CD4-positive, alpha-beta memory T cell (primary cell): Measurements from ENCODE around the gene NOTCH1. TPM values are rescaled to one million over a fixed set of nuclear protein-coding genes. Genes with fewer than 3 reads are reported as not detected.
A peak's percentile ranks its signal among the peaks of the same experiment; 100 is the strongest.

Source experiments
- CTCF ChIA-PET: fragments of 350-600 bp; sonication (Branson Sonifier 250); formaldehyde crosslinking; loops from one replicate; lab custom pipeline; 2021; ENCODE audit warnings: inconsistent platforms; ENCODE audit not compliant: partially characterized antibody; lab: Charles Lee
- POLR2A ChIA-PET: fragments of 350-600 bp; sonication (Branson Sonifier 250); formaldehyde crosslinking; loops from one replicate; lab custom pipeline; 2021; ENCODE audit not compliant: partially characterized antibody; lab: Charles Lee
- DNase-seq, 5 donors: peaks; one replicate each; pipeline versions ENCODE4 v3.0.0 to v3.0.0-alpha.2; 2020 to 2022; ENCODE audit warnings: mixed read lengths in 1 of 5
- H3K27ac ChIP-seq: one replicate; pipeline ENCODE4 v1.7.0; 2013; ENCODE audit warnings: low read depth, low read length
- H3K27me3 ChIP-seq: 2 replicates; pipeline ENCODE4 v1.7.0; 2013; ENCODE audit warnings: mild to moderate bottlenecking, low read length, moderate library complexity; ENCODE audit not compliant: insufficient read depth
- H3K36me3 ChIP-seq: 2 replicates; pipeline ENCODE4 v1.7.0; 2013; ENCODE audit warnings: mild to moderate bottlenecking, low read length, moderate library complexity; ENCODE audit not compliant: insufficient read depth
- H3K4me1 ChIP-seq: 2 replicates; pipeline ENCODE4 v1.7.0; 2013; ENCODE audit warnings: mild to moderate bottlenecking, low read length, moderate library complexity; ENCODE audit not compliant: insufficient read depth
- H3K4me3 ChIP-seq, 2 donors: one replicate each; pipeline ENCODE4 v1.7.0; 2013; ENCODE audit warnings: low read length in 2 of 2, mild to moderate bottlenecking in 1 of 2
- H3K9me3 ChIP-seq, 2 donors: one replicate each; pipeline ENCODE4 v1.7.0; 2013; ENCODE audit warnings: low read length in 2 of 2, control low read depth in 1 of 2; ENCODE audit not compliant: control insufficient read depth in 1 of 2
- H3K27ac Mint-ChIP-seq, 7 donors: one replicate each; pipeline ENCODE4 v1.8.0; 2020 to 2021; ENCODE audit warnings: mixed read lengths in 7 of 7, mild to moderate bottlenecking in 6 of 7, inconsistent platforms in 3 of 7, moderate library complexity in 3 of 7
- H3K27me3 Mint-ChIP-seq, 2 donors: one replicate each; pipeline ENCODE4 v1.8.0; 2020 to 2021; ENCODE audit warnings: mixed read lengths in 2 of 2
- H3K36me3 Mint-ChIP-seq, 2 donors: one replicate each; pipeline ENCODE4 v1.8.0; 2020 to 2021; ENCODE audit warnings: mixed read lengths in 2 of 2, inconsistent platforms in 1 of 2, mild to moderate bottlenecking in 1 of 2
- H3K4me1 Mint-ChIP-seq, 4 donors: one replicate each; pipeline ENCODE4 v1.8.0; 2020 to 2021; ENCODE audit warnings: mixed read lengths in 4 of 4, mild to moderate bottlenecking in 1 of 4
- H3K4me3 Mint-ChIP-seq, 8 donors: one replicate each; pipeline ENCODE4 v1.8.0; 2020 to 2021; ENCODE audit warnings: mixed read lengths in 8 of 8, mild to moderate bottlenecking in 7 of 8, moderate library complexity in 6 of 8, inconsistent platforms in 3 of 8
- H3K9me3 Mint-ChIP-seq, 8 donors: one replicate each; pipeline ENCODE4 v1.8.0; 2020 to 2021; ENCODE audit warnings: mixed read lengths in 8 of 8, mild to moderate bottlenecking in 5 of 8, inconsistent platforms in 3 of 8, moderate library complexity in 1 of 8
- intact Hi-C: fragments of 100-400 bp; cut with micrococcal nuclease; formaldehyde crosslinking; loops from one replicate; pipeline ENCODE4 v1.15.1; 2023
- polyA plus RNA-seq, 2 donors: library from polyadenylated mRNA; unstranded; fragments of 300-500 nt; fragmentation: Illumina TruSeq; gene quantifications; one replicate each; pipeline ENCODE4 v1.2.3, GENCODE V29; 2021
- total RNA-seq, 2 experiments: library from RNA; stranded (reverse); gene quantifications; one replicate each; pipeline ENCODE4 v1.2.3, GENCODE V29; 2021

Gene NOTCH1
- total and polyA plus RNA-seq, 4 experiments from 2014 or later = 6.0 to 45.4 (median 43.0) TPM; not detected in 1

- POLR2A ChIA-PET = no interaction called here
- Histone ChIP-seq H3K36me3 (no peaks in the 10 kb centered on the region), H3K27ac (no peak overlapping the region), H3K4me3 (no peak overlapping the region), H3K4me1 (peaks cover 16% of the 10 kb centered on the region), H3K27me3 (no peaks in the 10 kb centered on the region), H3K9me3 (no peaks in the 10 kb centered on the region)
- DNase-seq = no peak
- Mint-ChIP-seq H3K27ac (no peak overlapping the region), H3K36me3 (no peaks in the 10 kb centered on the region), H3K27me3 (peaks cover 0 to 3% of the 10 kb centered on the region in 2 donors), H3K4me1 (peaks cover 6 to 22% (median 14%) of the 10 kb centered on the region in 4 donors), H3K9me3 (peaks cover 0 to 7% (median under 1%) of the 10 kb centered on the region in 8 donors), H3K4me3 (no peak overlapping the region)
- CTCF ChIA-PET = interaction anchor here (2.8 kb wide), 1 partner anchor 16 kb away, joined by 8 read pairs; no protein-coding TSS in a partner anchor
- intact Hi-C loops = no loop called here
These were observed 9.0 kb upstream of the NOTCH1 start for GRCh38 chr9:136554870-136555269.

- ChIA-PET POLR2A (no interaction called here), CTCF (no interaction called here)
- Histone ChIP-seq H3K4me1 (peaks cover 16% of the 10 kb centered on the region), H3K4me3 (no peak overlapping the region), H3K27me3 (no peaks in the 10 kb centered on the region), H3K36me3 (no peaks in the 10 kb centered on the region), H3K27ac (no peak overlapping the region), H3K9me3 (no peaks in the 10 kb centered on the region)
- intact Hi-C loops = no loop called here
- peaks cover 6 to 17% (median 13%) of the 10 kb centered on the region in 4 donors for H3K4me1 Mint-ChIP-seq
- H3K4me3 Mint-ChIP-seq = no peak overlapping the region
- no peaks in the 10 kb centered on the region for H3K36me3 Mint-ChIP-seq
- H3K9me3 Mint-ChIP-seq = peaks cover 0 to 1% (median 0%) of the 10 kb centered on the region in 8 donors
- H3K27me3 Mint-ChIP-seq = peaks cover 0 to 3% of the 10 kb centered on the region in 2 donors
- no peak for DNase-seq
- H3K27ac Mint-ChIP-seq = no peak overlapping the region
These were observed 7.7 kb upstream of the NOTCH1 start for GRCh38 chr9:136553581-136553980.

- no peak overlapping the region for H3K27ac ChIP-seq
- H3K27me3 ChIP-seq = no peaks in the 10 kb centered on the region
- no peaks in the 10 kb centered on the region for H3K36me3 Mint-ChIP-seq
- H3K4me1 Mint-ChIP-seq = peaks cover 4 to 15% (median 11%) of the 10 kb centered on the region in 4 donors
- no peaks in the 10 kb centered on the region for H3K9me3 Mint-ChIP-seq
- H3K27ac Mint-ChIP-seq = peak overlapping the region in 6 of 7 donors; percentile 13 to 80 (median 47)
- H3K4me3 ChIP-seq = no peak overlapping the region
- H3K36me3 ChIP-seq = no peaks in the 10 kb centered on the region
- peaks cover 16% of the 10 kb centered on the region for H3K4me1 ChIP-seq
- POLR2A ChIA-PET = interaction anchor here (1.2 kb wide), 1 partner anchor 13 kb away, joined by 4 read pairs; no protein-coding TSS in a partner anchor
- peak overlapping the region in 6 of 8 donors; percentile 23 to 62 (median 56) for H3K4me3 Mint-ChIP-seq
- DNase-seq = no peak
- H3K9me3 ChIP-seq = no peaks in the 10 kb centered on the region
- H3K27me3 Mint-ChIP-seq = peaks cover 0 to 2% of the 10 kb centered on the region in 2 donors
- intact Hi-C loops = no loop called here
- CTCF ChIA-PET = interaction anchor here (1.0 kb wide), 1 partner anchor 64 kb away, joined by 3 read pairs; no protein-coding TSS in a partner anchor
These were observed 6.4 kb upstream of the NOTCH1 start for GRCh38 chr9:136552117-136552703.

- no peaks in the 10 kb centered on the region for H3K36me3 ChIP-seq
- H3K9me3 ChIP-seq = no peaks in the 10 kb centered on the region
- no peak overlapping the region for H3K27ac ChIP-seq
- peaks cover 0 to 2% of the 10 kb centered on the region in 2 donors for H3K27me3 Mint-ChIP-seq
- POLR2A ChIA-PET = interaction anchor here (1.2 kb wide), 1 partner anchor 13 kb away, joined by 4 read pairs; no protein-coding TSS in a partner anchor
- H3K9me3 Mint-ChIP-seq = no peaks in the 10 kb centered on the region
- H3K27ac Mint-ChIP-seq = peak overlapping the region in 5 of 7 donors; percentile 13 to 80 (median 49)
- no peak overlapping the region for H3K4me3 ChIP-seq
- CTCF ChIA-PET = interaction anchor here (1.0 kb wide), 1 partner anchor 64 kb away, joined by 3 read pairs; no protein-coding TSS in a partner anchor
- intact Hi-C loops = no loop called here
- no peak for DNase-seq
- H3K27me3 ChIP-seq = no peaks in the 10 kb centered on the region
- H3K36me3 Mint-ChIP-seq = no peaks in the 10 kb centered on the region
- peaks cover 6 to 22% (median 16%) of the 10 kb centered on the region in 4 donors for H3K4me1 Mint-ChIP-seq
- H3K4me1 ChIP-seq = peaks cover 22% of the 10 kb centered on the region
- peak overlapping the region in 7 of 8 donors; percentile 23 to 62 (median 53) for H3K4me3 Mint-ChIP-seq
These were observed 5.7 kb upstream of the NOTCH1 start for GRCh38 chr9:136551401-136552116.

GRCh38 chr9:136550439-136551289, 4.8 kb upstream of the NOTCH1 start:
- H3K4me3 Mint-ChIP-seq = no peak overlapping the region
- intact Hi-C loops = no loop called here
- H3K9me3 Mint-ChIP-seq = no peaks in the 10 kb centered on the region
- peaks cover 0 to 2% of the 10 kb centered on the region in 2 donors for H3K27me3 Mint-ChIP-seq
- peaks cover 6 to 22% (median 16%) of the 10 kb centered on the region in 4 donors for H3K4me1 Mint-ChIP-seq
- H3K4me1 ChIP-seq = peaks cover 22% of the 10 kb centered on the region
- no peak for DNase-seq
- no peaks in the 10 kb centered on the region for H3K36me3 ChIP-seq
- ChIA-PET POLR2A (interaction anchor here (5.0 kb wide), 1 partner anchor 12 kb away, joined by 29 read pairs; no protein-coding TSS in a partner anchor), CTCF (interaction anchor here (1.0 kb wide), 1 partner anchor 63 kb away, joined by 3 read pairs; no protein-coding TSS in a partner anchor)
- H3K9me3 ChIP-seq = no peaks in the 10 kb centered on the region
- H3K27me3 ChIP-seq = no peaks in the 10 kb centered on the region
- H3K4me3 ChIP-seq = no peak overlapping the region
- no peak overlapping the region for H3K27ac ChIP-seq
- H3K36me3 Mint-ChIP-seq = peaks cover 0 to 1% of the 10 kb centered on the region in 2 donors
- H3K27ac Mint-ChIP-seq = no peak overlapping the region

GRCh38 chr9:136549010-136549980, 3.4 kb upstream of the NOTCH1 start:
- no peaks in the 10 kb centered on the region for H3K9me3 ChIP-seq
- H3K27me3 ChIP-seq = no peaks in the 10 kb centered on the region
- Mint-ChIP-seq H3K4me1 (peaks cover 6 to 26% (median 17%) of the 10 kb centered on the region in 4 donors), H3K4me3 (peak overlapping the region in 2 of 8 donors; percentile 26 to 29), H3K27ac (peak overlapping the region in 2 of 7 donors; percentile 7 to 29), H3K36me3 (peaks cover 0 to 1% of the 10 kb centered on the region in 2 donors), H3K27me3 (peaks cover 0 to 2% of the 10 kb centered on the region in 2 donors), H3K9me3 (no peaks in the 10 kb centered on the region)
- ChIA-PET POLR2A (interaction anchor here (5.0 kb wide), 1 partner anchor 11 kb away, joined by 29 read pairs; no protein-coding TSS in a partner anchor), CTCF (interaction anchor here (1.5 kb wide), 1 partner anchor 10 kb away, joined by 4 read pairs; no protein-coding TSS in a partner anchor)
- H3K4me3 ChIP-seq = no peak overlapping the region
- peaks cover 24% of the 10 kb centered on the region for H3K4me1 ChIP-seq
- intact Hi-C loops = loop anchor here (10.0 kb wide), 1 partner anchor 144 kb away; the partner anchor contains the start of gene SNAPC4
- no peaks in the 10 kb centered on the region for H3K36me3 ChIP-seq
- DNase-seq = peak in 1 of 5 donors; percentile 11
- no peak overlapping the region for H3K27ac ChIP-seq
